Tibial nerve (tissue), 4 donors: Measurements from ENCODE around the gene TNS2. TPM values are rescaled to one million over a fixed set of nuclear protein-coding genes. Genes with fewer than 3 reads are reported as not detected.

ENCODE experiments used
- DNase-seq, 2 donors: peaks; one replicate each; pipeline ENCODE4 v3.0.0-alpha.2; 2019; ENCODE audit warnings: low spot score in 2 of 2
- H3K27ac ChIP-seq, 4 donors: fragments of 200-600 bp; sonication (generic) in 3 of 4; one replicate each; pipeline ENCODE4 v1.5.1; 2017 to 2019; ENCODE audit warnings: mild to moderate bottlenecking in 1 of 4
- H3K27me3 ChIP-seq, 2 donors: fragments of 200-600 bp; sonication (generic) in 1 of 2; one replicate each; pipeline versions ENCODE4 v1.5.1 to v1.6.0; 2017 to 2019
- H3K36me3 ChIP-seq, 3 donors: fragments of 200-600 bp; sonication (generic); one replicate each; pipeline ENCODE4 v1.5.1; 2018 to 2019
- H3K4me1 ChIP-seq, 4 donors: fragments of 200-600 bp; sonication (generic) in 3 of 4; one replicate each; pipeline ENCODE4 v1.5.1; 2017 to 2019
- H3K4me3 ChIP-seq, 4 donors: fragments of 200-600 bp; sonication (generic) in 3 of 4; one replicate each; pipeline ENCODE4 v1.5.1; 2017 to 2019; ENCODE audit warnings: mild to moderate bottlenecking in 1 of 4, moderate library complexity in 1 of 4
- H3K9me3 ChIP-seq, 4 donors: fragments of 200-600 bp; sonication (generic) in 3 of 4; one replicate each; pipeline ENCODE4 v1.5.1; 2017 to 2019
- EP300 ChIP-seq, 2 donors: sonication (generic); formaldehyde crosslinking; IDR thresholded peaks; one replicate each; pipeline ENCODE4 v1.6.1; 2017; ENCODE audit warnings: antibody characterized with exemption in 2 of 2, mild to moderate bottlenecking in 1 of 2
- POLR2A ChIP-seq, 2 donors: fragments of 450-650 bp; IDR thresholded peaks; one replicate each; pipeline ENCODE4 v1.6.1; 2017; ENCODE audit warnings: antibody characterized with exemption in 2 of 2, mild to moderate bottlenecking in 2 of 2, moderate library complexity in 2 of 2
- WGBS, 2 donors: methylation state at CpG; one replicate each; pipeline ENCODE4 v1.1.5; 2018; 5-methylcytosine and 5-hydroxymethylcytosine counted together
- total RNA-seq, 4 donors: library from RNA; depleted of rRNA; stranded (reverse); fragments of >200 nt; gene quantifications; one replicate each; pipeline ENCODE4 v1.1.0, GENCODE V29; 2016
- TF ChIP-seq, protein P1 (sequence below), 5 experiments: fragments of 200-600 bp in 3 of 5; fragments of 450-650 bp in 2 of 5; sonication (generic) in 3 of 5; IDR thresholded peaks; one replicate each; pipeline ENCODE4 v1.5.1; 2016 to 2019; ENCODE audit warnings: antibody characterized with exemption in 5 of 5, mild to moderate bottlenecking in 3 of 5, moderate library complexity in 2 of 5

TNS2 gene
- total RNA-seq, 4 donors from 2014 or later: 411 to 653 (median 546) TPM

GRCh38 chr12:53051881-53052412, 2.1 kb downstream of the TNS2 start:
- Histone ChIP-seq H3K9me3 (no peaks in the 10 kb centered on the region), H3K4me3 (peak overlapping the region; percentile 54 to 89 (median 70)), H3K36me3 (peaks cover 0 to 30% (median 5%) of the 10 kb centered on the region in 3 donors), H3K4me1 (peaks cover 4 to 86% (median 57%) of the 10 kb centered on the region in 4 donors), H3K27ac (peak overlapping the region; percentile 94 to 100 (median 97)), H3K27me3 (no peaks in the 10 kb centered on the region)
- DNase-seq: peak in 1 of 2 donors; percentile 12
- TF ChIP-seq EP300 (IDR thresholded peaks at IDR 0.05) (no peak), POLR2A (IDR thresholded peaks at IDR 0.05) (no peak)
- TF ChIP-seq, protein P1, sequence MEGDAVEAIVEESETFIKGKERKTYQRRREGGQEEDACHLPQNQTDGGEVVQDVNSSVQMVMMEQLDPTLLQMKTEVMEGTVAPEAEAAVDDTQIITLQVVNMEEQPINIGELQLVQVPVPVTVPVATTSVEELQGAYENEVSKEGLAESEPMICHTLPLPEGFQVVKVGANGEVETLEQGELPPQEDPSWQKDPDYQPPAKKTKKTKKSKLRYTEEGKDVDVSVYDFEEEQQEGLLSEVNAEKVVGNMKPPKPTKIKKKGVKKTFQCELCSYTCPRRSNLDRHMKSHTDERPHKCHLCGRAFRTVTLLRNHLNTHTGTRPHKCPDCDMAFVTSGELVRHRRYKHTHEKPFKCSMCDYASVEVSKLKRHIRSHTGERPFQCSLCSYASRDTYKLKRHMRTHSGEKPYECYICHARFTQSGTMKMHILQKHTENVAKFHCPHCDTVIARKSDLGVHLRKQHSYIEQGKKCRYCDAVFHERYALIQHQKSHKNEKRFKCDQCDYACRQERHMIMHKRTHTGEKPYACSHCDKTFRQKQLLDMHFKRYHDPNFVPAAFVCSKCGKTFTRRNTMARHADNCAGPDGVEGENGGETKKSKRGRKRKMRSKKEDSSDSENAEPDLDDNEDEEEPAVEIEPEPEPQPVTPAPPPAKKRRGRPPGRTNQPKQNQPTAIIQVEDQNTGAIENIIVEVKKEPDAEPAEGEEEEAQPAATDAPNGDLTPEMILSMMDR (IDR thresholded peaks at IDR 0.05): no peak
- 36 to 53% methylated on average over 7 of the region's 7 CpGs for WGBS, 2 donors

GRCh38 chr12:53052419-53053217, 2.8 kb downstream of the TNS2 start:
- peaks cover 4 to 93% (median 57%) of the 10 kb centered on the region in 4 donors for H3K4me1 ChIP-seq
- H3K36me3 ChIP-seq: peaks cover 0 to 37% (median 7%) of the 10 kb centered on the region in 3 donors
- 26 to 28% methylated on average over 8 to 11 of the region's 11 CpGs for WGBS, 2 donors
- peak overlapping the region; percentile 94 to 100 (median 97) for H3K27ac ChIP-seq
- H3K27me3 ChIP-seq: no peaks in the 10 kb centered on the region
- peak overlapping the region; percentile 54 to 89 (median 70) for H3K4me3 ChIP-seq
- TF ChIP-seq POLR2A (IDR thresholded peaks at IDR 0.05): peak; percentile 24 to 54
- TF ChIP-seq, protein P1 (IDR thresholded peaks at IDR 0.05): no peak
- peak in 1 of 2 donors; percentile 93 for TF ChIP-seq EP300 (IDR thresholded peaks at IDR 0.05)
- no peaks in the 10 kb centered on the region for H3K9me3 ChIP-seq
- peak; percentile 91 to 94 for DNase-seq

- peaks cover 0 to 45% (median 8%) of the 10 kb centered on the region in 3 donors for H3K36me3 ChIP-seq
- peak overlapping the region; percentile 94 to 100 (median 97) for H3K27ac ChIP-seq
- H3K9me3 ChIP-seq: no peaks in the 10 kb centered on the region
- WGBS, 2 donors: 15 to 24% methylated on average over 12 to 14 of the region's 16 CpGs
- no peaks in the 10 kb centered on the region for H3K27me3 ChIP-seq
- peaks cover 4 to 95% (median 51%) of the 10 kb centered on the region in 4 donors for H3K4me1 ChIP-seq
- TF ChIP-seq, protein P1 (IDR thresholded peaks at IDR 0.05): peak; percentile 58 to 77 (median 72)
- TF ChIP-seq POLR2A (IDR thresholded peaks at IDR 0.05) (no peak), EP300 (IDR thresholded peaks at IDR 0.05) (peak in 1 of 2 donors; percentile 24)
- peak in 1 of 2 donors; percentile 47 for DNase-seq
- H3K4me3 ChIP-seq: peak overlapping the region; percentile 30 to 89 (median 50)
These were observed 3.6 kb downstream of the TNS2 start for GRCh38 chr12:53053218-53054111.

DNA sequence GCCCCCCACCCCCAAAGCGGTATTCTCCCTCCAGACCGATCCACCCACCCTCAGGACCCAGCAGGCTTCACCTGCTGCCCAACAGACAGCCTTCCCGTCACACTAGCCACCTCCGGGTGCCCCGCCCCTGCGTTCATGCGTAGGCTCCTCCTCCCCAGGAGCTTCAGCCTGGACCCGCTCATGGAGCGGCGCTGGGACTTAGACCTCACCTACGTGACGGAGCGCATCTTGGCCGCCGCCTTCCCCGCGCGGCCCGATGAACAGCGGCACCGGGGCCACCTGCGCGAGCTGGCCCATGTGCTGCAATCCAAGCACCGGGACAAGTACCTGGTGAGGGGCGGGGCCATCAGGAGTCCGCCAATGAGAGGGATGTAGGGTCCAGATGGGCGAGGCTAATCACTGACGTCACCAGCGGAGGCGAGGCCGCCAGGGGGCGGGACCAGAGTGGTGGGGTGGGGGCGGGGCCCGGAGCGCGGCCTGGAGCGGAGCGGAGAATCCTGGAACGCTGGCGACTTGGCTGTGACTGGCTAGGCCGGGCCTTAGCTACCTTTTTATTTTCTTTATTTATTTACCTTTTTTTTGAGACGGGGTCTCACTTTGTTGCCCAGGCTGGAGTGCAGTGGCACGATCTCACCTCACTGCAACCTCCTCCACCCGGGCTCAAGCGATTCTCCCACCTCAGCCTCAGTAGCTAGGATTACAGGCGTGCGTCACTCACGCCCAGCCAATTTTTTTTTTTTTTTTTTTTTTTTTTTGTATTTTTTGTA, 4.4 kb downstream of the TNS2 start:
- Histone ChIP-seq H3K4me3 (peak overlapping the region; percentile 30 to 89 (median 50)), H3K9me3 (no peaks in the 10 kb centered on the region), H3K4me1 (peaks cover 4 to 95% (median 43%) of the 10 kb centered on the region in 4 donors), H3K27ac (peak overlapping the region; percentile 94 to 100 (median 97)), H3K27me3 (no peaks in the 10 kb centered on the region), H3K36me3 (peaks cover 0 to 53% (median 8%) of the 10 kb centered on the region in 3 donors)
- 7 to 15% methylated on average over 37 to 48 of the region's 48 CpGs for WGBS, 2 donors
- DNase-seq: peak; percentile 94 to 95
- TF ChIP-seq EP300 (IDR thresholded peaks at IDR 0.05) (peak in 1 of 2 donors; percentile 91), POLR2A (IDR thresholded peaks at IDR 0.05) (peak in 1 of 2 donors; percentile 71)
- TF ChIP-seq, protein P1 (IDR thresholded peaks at IDR 0.05): peak in 1 of 5 experiments; percentile 7
